LNCaP clone FGC (cell line): Measurements from ENCODE around the gene EVPLL.
"Not testable (repeated sequence)": the region's sequence is repeated elsewhere in the genome, so short reads cannot be mapped to it uniquely, and the experiment has no call there.

Experiments used
- DNase-seq: peaks from one replicate; pipeline ENCODE4 v3.0.0-alpha.2; 2011; ENCODE audit warnings: low read depth
- H3K4me3 ChIP-seq: 2 replicates; pipeline ENCODE4 v1.5.1; 2011; ENCODE audit warnings: mild to moderate bottlenecking, low read depth, low read length, control low read depth
- TF ChIP-seq, protein P1 (sequence below): IDR thresholded peaks from 2 replicates; pipeline ENCODE4 v1.5.1; 2012; ENCODE audit warnings: mild to moderate bottlenecking; ENCODE audit not compliant: control insufficient read depth, insufficient read depth; ENCODE audit errors: extremely low read depth

The EVPLL gene

GRCh38 chr17:18379246-18380146 lies 1.9 kb downstream of the EVPLL start:
- TF ChIP-seq, protein P1, sequence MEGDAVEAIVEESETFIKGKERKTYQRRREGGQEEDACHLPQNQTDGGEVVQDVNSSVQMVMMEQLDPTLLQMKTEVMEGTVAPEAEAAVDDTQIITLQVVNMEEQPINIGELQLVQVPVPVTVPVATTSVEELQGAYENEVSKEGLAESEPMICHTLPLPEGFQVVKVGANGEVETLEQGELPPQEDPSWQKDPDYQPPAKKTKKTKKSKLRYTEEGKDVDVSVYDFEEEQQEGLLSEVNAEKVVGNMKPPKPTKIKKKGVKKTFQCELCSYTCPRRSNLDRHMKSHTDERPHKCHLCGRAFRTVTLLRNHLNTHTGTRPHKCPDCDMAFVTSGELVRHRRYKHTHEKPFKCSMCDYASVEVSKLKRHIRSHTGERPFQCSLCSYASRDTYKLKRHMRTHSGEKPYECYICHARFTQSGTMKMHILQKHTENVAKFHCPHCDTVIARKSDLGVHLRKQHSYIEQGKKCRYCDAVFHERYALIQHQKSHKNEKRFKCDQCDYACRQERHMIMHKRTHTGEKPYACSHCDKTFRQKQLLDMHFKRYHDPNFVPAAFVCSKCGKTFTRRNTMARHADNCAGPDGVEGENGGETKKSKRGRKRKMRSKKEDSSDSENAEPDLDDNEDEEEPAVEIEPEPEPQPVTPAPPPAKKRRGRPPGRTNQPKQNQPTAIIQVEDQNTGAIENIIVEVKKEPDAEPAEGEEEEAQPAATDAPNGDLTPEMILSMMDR: no peak
- DNase-seq: no peak
- no peak overlapping the region for H3K4me3 ChIP-seq

- no peak overlapping the region for H3K4me3 ChIP-seq
- DNase-seq: no peak
- TF ChIP-seq, protein P1: no peak
Observed at GRCh38 chr17:18380471-18381157, 3.0 kb downstream of the EVPLL start.

- DNase-seq: no peak
- TF ChIP-seq, protein P1: no peak
- H3K4me3 ChIP-seq: no peak overlapping the region
Observed at GRCh38 chr17:18381158-18381952, 3.8 kb downstream of the EVPLL start.

- no peak for DNase-seq
- TF ChIP-seq, protein P1: no peak
- H3K4me3 ChIP-seq: no peak overlapping the region
Observed at GRCh38 chr17:18381953-18382245, 4.3 kb downstream of the EVPLL start.

- TF ChIP-seq, protein P1: no peak
- no peak overlapping the region for H3K4me3 ChIP-seq
- DNase-seq: no peak
Observed at GRCh38 chr17:18382441-18383078, 5.0 kb downstream of the EVPLL start.

DNA sequence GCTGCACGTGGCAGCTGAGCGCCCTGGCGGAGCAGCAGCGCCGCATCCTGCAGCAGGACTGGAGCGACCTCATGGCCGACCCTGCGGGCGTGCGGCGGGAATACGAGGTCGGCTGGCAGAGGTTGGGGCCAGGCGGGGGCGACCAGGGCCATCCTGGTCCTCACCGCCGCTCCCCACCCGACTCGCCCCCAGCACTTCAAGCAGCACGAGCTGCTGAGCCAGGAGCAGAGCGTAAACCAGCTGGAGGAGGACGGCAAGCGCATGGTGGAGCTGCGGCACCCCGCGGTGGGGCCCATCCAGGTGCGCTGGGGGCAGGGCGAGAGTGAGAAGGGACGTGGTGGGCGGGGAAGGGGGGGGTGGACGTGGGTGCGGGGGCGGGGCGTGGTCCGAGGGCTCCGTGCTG lies 5.5 kb downstream of the EVPLL start:
- DNase-seq, H3K4me3 ChIP-seq: not testable (repeated sequence)

DNA sequence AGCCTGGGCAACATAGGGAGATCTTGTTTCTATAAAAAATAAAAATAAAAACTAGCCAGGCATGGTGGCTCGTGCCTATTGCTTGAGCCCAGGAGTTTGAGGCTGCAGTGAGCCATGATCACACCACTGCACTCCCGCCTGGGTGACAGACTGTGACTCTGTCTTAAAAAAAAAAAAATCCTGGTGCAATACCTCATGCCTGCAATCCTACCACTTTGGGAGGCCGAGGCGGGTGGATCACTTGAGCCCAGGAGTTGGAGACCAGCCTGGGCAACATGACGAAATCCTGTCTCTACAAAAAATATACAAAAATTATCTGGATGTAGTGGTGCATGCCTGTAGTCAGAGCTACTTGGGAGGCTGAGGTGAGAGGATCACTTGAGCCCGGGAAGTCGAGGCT lies 6.7 kb downstream of the EVPLL start:
- not testable (repeated sequence) for H3K4me3 ChIP-seq, DNase-seq

DNA sequence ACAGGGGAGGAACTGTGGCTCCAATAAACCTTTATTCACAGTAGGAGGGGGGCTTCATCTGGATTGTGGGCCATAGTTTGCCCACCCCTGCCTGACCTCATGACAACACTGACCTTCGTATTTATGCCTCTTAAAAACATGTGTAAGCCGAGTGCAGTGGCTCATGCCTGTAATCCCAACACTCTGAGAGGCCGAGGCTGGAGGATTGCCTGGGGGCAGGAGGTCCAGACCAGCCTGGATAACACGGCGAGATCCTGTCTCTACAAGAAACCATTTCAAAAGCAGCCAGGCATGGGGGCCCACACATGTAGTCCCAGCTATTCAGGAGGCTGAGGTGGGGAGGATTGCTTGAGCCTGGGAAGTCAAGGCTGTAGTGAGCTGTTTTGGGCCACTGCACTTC lies 10.0 kb downstream of the EVPLL start:
- not testable (repeated sequence) for H3K4me3 ChIP-seq, DNase-seq

DNA sequence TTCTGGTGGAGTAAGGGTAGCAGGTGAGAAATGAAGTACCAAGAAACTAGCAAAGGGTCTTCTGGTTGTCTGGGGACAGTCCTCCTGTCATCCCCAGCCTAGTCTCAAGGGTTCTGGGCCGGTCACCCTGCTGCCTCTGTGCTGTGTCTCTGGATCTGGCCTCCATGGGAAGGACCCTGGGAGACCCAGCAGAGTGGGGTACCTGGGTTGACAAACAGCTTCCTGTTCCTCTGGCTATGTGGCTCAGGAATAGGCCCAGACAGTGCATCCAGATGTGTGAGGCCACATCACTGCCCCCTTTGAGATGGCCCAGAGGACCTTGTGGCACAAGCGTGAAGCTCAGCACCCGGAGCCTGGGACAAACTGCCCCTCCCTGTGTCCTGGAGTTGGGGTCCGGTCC lies 10.7 kb downstream of the EVPLL start:
- not testable (repeated sequence) for DNase-seq, H3K4me3 ChIP-seq

GRCh38 chr17:18388728-18389127 lies 11.2 kb downstream of the EVPLL start:
- not testable (repeated sequence) for H3K4me3 ChIP-seq, DNase-seq

GRCh38 chr17:18401872-18402590 lies 24.5 kb downstream of the EVPLL start:
- not testable (repeated sequence) for H3K4me3 ChIP-seq, DNase-seq

DNA sequence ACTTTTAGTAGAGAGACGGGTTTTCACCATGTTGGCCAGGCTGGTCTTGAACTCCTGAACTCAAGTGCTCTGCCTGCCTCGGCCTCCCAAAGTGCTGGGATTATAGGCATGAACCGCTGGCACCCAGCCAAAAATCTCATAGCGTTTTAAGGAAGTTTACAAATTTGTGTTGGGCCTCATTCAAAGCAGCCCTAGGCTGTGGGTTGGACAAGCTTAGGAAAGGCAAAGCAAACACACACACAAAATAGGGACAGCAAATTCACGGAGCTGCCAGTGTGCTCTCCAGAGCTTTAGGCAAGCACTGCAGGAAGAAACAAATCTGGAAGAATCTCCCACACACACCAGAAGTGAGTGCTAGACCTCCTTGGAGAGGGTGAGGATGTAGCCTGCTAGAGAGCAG lies 25.6 kb downstream of the EVPLL start:
- not testable (repeated sequence) for H3K4me3 ChIP-seq
- peak; percentile 43 for DNase-seq
